IMR-90 (cell line): ENCODE measurements around the gene BET1. TPM values are rescaled to one million over a fixed set of nuclear protein-coding genes. Genes with fewer than 3 reads are reported as not detected.

Experiments
- ATAC-seq: fragments of 200-7000 bp; cut with Tn5 transposase; 2 replicates; pipeline ENCODE4 v1.9.1; 2020; ENCODE audit warnings: low read depth, mild to moderate bottlenecking, moderate library complexity
- BruUV-seq: library from RNA; stranded (reverse); fragments of 400-500 nt; replicated peaks from 2 replicates; lab custom pipeline; 2021; lab: Mats Ljungman, UMichigan
- CTCF ChIA-PET: fragments of 300-600 bp; formaldehyde crosslinking; extraction: SDS; loops from one replicate; lab custom pipeline; 2021; ENCODE audit warnings: antibody characterized with exemption; lab: Yijun Ruan, JAX
- POLR2A ChIA-PET: fragments of 300-600 bp; sonication (Branson Sonifier 250); formaldehyde crosslinking; loops from one replicate; lab custom pipeline; 2022; ENCODE audit warnings: antibody characterized with exemption; ENCODE audit not compliant: unreplicated experiment; lab: Charles Lee
- DNase-seq: peaks from one replicate; pipeline ENCODE4 v3.0.0; 2013
- H2AFZ ChIP-seq: replicated peaks from 2 replicates; pipeline ENCODE3; 2013; ENCODE audit warnings: low read length, mild to moderate bottlenecking; ENCODE audit not compliant: poor library complexity
- H2AK5ac ChIP-seq: 2 replicates; pipeline ENCODE4 v1.6.1; 2013; ENCODE audit warnings: low read depth, low read length, inconsistent platforms
- H2AK9ac ChIP-seq: replicated peaks from 2 replicates; pipeline ENCODE3; 2013; ENCODE audit warnings: mild to moderate bottlenecking, low read depth, low read length, moderate library complexity; ENCODE audit not compliant: poor library complexity
- H2BK120ac ChIP-seq: 2 replicates; pipeline ENCODE4 v1.6.1; 2013; ENCODE audit warnings: low read depth, low read length, inconsistent platforms
- H2BK15ac ChIP-seq: 3 replicates; pipeline ENCODE4 v1.6.1; 2013; ENCODE audit warnings: low read depth, low read length, inconsistent platforms
- H2BK20ac ChIP-seq: 2 replicates; pipeline ENCODE4 v1.6.1; 2013; ENCODE audit warnings: low read depth, mild to moderate bottlenecking, inconsistent platforms, low read length, moderate library complexity
- H2BK5ac ChIP-seq: 2 replicates; pipeline ENCODE4 v1.6.1; 2013; ENCODE audit warnings: mild to moderate bottlenecking, low read depth, low read length, inconsistent platforms; ENCODE audit not compliant: poor library complexity, severe bottlenecking
- H3K14ac ChIP-seq: replicated peaks from 2 replicates; pipeline ENCODE4 v1.6.1; 2013; ENCODE audit warnings: low read depth, low read length, inconsistent platforms
- H3K18ac ChIP-seq: 2 replicates; pipeline ENCODE4 v1.6.1; 2013; ENCODE audit warnings: low read depth, low read length, control low read depth
- H3K23ac ChIP-seq: 2 replicates; pipeline ENCODE4 v1.6.1; 2013; ENCODE audit warnings: low read depth, low read length, inconsistent platforms
- H3K27ac ChIP-seq: 2 replicates; pipeline ENCODE4 v1.5.1; 2013; ENCODE audit warnings: mild to moderate bottlenecking, control low read depth, low read length; ENCODE audit not compliant: insufficient read depth
- H3K27me3 ChIP-seq: 2 replicates; pipeline ENCODE4 v1.6.1; 2013; ENCODE audit warnings: low read length; ENCODE audit not compliant: control insufficient read depth, insufficient read depth
- H3K36me3 ChIP-seq: 2 replicates; pipeline ENCODE4 v1.6.1; 2013; ENCODE audit warnings: low read length, mixed read lengths; ENCODE audit not compliant: control insufficient read depth, insufficient read depth
- H3K4ac ChIP-seq: 2 replicates; pipeline ENCODE4 v1.6.1; 2013; ENCODE audit warnings: low read depth, low read length, inconsistent platforms
- H3K4me1 ChIP-seq: 2 replicates; pipeline ENCODE4 v1.6.1; 2013; ENCODE audit warnings: low read length, mixed read lengths; ENCODE audit not compliant: control insufficient read depth, insufficient read depth
- H3K4me2 ChIP-seq: 2 replicates; pipeline ENCODE4 v1.6.1; 2013; ENCODE audit warnings: low read depth, mild to moderate bottlenecking, control low read depth, low read length, moderate library complexity
- H3K4me3 ChIP-seq: 2 replicates; pipeline ENCODE4 v1.5.1; 2013; ENCODE audit warnings: low read depth, mild to moderate bottlenecking, control low read depth, low read length, moderate library complexity; ENCODE audit not compliant: insufficient read depth
- H3K56ac ChIP-seq: 2 replicates; pipeline ENCODE4 v1.6.1; 2013; ENCODE audit warnings: low read length, inconsistent platforms; ENCODE audit not compliant: insufficient read depth; ENCODE audit errors: extremely low read depth
- H3K79me1 ChIP-seq, 2 experiments: 2 replicates each; pipeline ENCODE4 v1.6.1; 2013; ENCODE audit warnings: low read length in 2 of 2, inconsistent platforms in 1 of 2, low read depth in 1 of 2
- H3K9ac ChIP-seq: 2 replicates; pipeline ENCODE4 v1.6.1; 2013; ENCODE audit warnings: low read depth, low read length, control low read depth
- H3K9me1 ChIP-seq: 2 replicates; pipeline ENCODE4 v1.6.1; 2013; ENCODE audit warnings: low read length, inconsistent platforms; ENCODE audit not compliant: insufficient read depth
- H3K9me3 ChIP-seq: 2 replicates; pipeline ENCODE4 v1.6.1; 2013; ENCODE audit warnings: low read length; ENCODE audit not compliant: control insufficient read depth, insufficient read depth
- H4K20me1 ChIP-seq: 2 replicates; pipeline ENCODE4 v1.6.1; 2013; ENCODE audit warnings: low read length, inconsistent platforms; ENCODE audit not compliant: insufficient read depth
- H4K5ac ChIP-seq: 2 replicates; pipeline ENCODE4 v1.6.1; 2013; ENCODE audit warnings: mild to moderate bottlenecking, low read depth, low read length, control low read depth
- H4K8ac ChIP-seq, 2 experiments: 2 replicates each; pipeline ENCODE4 v1.6.1; 2013; ENCODE audit warnings: low read depth in 2 of 2, low read length in 2 of 2, control low read depth in 1 of 2, inconsistent platforms in 1 of 2
- H4K91ac ChIP-seq: 2 replicates; pipeline ENCODE4 v1.6.1; 2013; ENCODE audit warnings: low read depth, low read length, inconsistent platforms; ENCODE audit not compliant: insufficient read depth
- BHLHE40 ChIP-seq: fragments of 150-350 bp; IDR thresholded peaks from 2 replicates; pipeline ENCODE4 v1.6.1; 2016; ENCODE audit warnings: mild to moderate bottlenecking, low read depth, low read length
- CEBPB ChIP-seq: IDR thresholded peaks from 2 replicates; pipeline ENCODE4 v1.6.1; 2012; ENCODE audit warnings: low read depth, low read length, improper control_type of control experiment
- CHD1 ChIP-seq: IDR thresholded peaks from 2 replicates; pipeline ENCODE4 v1.6.1; 2012; ENCODE audit warnings: low read depth, low read length, improper control_type of control experiment
- FOS ChIP-seq: fragments of 150-350 bp; IDR thresholded peaks from 2 replicates; pipeline ENCODE4 v1.6.1; 2016; ENCODE audit warnings: low read depth, low read length
- MAFK ChIP-seq: IDR thresholded peaks from 2 replicates; pipeline ENCODE4 v1.6.1; 2012; ENCODE audit warnings: low read depth, low read length, improper control_type of control experiment
- MAZ ChIP-seq: IDR thresholded peaks from 2 replicates; pipeline ENCODE4 v1.6.1; 2012; ENCODE audit warnings: low read depth, mild to moderate bottlenecking, low read length, improper control_type of control experiment, moderate library complexity, borderline replicate concordance
- MXI1 ChIP-seq: IDR thresholded peaks from 2 replicates; pipeline ENCODE4 v1.6.1; 2012; ENCODE audit warnings: low read depth, mild to moderate bottlenecking, low read length, moderate library complexity, borderline replicate concordance
- NFE2L2 ChIP-seq: fragments of 150-350 bp; IDR thresholded peaks from 2 replicates; pipeline ENCODE4 v1.6.1; 2016; ENCODE audit warnings: low read depth, mild to moderate bottlenecking, low read length
- POLR2A ChIP-seq: IDR thresholded peaks from 2 replicates; pipeline ENCODE4 v1.6.1; 2012; ENCODE audit warnings: mild to moderate bottlenecking, low read depth, low read length
- RAD21 ChIP-seq: IDR thresholded peaks from 2 replicates; pipeline ENCODE4 v1.6.1; 2012; ENCODE audit warnings: low read length, improper control_type of control experiment
- RCOR1 ChIP-seq: IDR thresholded peaks from 2 replicates; pipeline ENCODE4 v1.6.1; 2012; ENCODE audit warnings: mild to moderate bottlenecking, low read length, improper control_type of control experiment; ENCODE audit not compliant: insufficient replicate concordance
- RFX5 ChIP-seq: IDR thresholded peaks from 2 replicates; pipeline ENCODE4 v1.8.0; 2012; ENCODE audit warnings: low read depth, mild to moderate bottlenecking, low read length, moderate library complexity
- WGBS, 2 experiments: methylation state at CpG; one replicate each; pipeline versions ENCODE4 v1.1.5 to v1.1.7; 2013; ENCODE audit warnings: missing lambda C conversion rate in 2 of 2; ENCODE audit not compliant: insufficient read length in 1 of 2; ENCODE audit errors: extremely low coverage in 2 of 2; 5-methylcytosine and 5-hydroxymethylcytosine counted together
- dilution Hi-C: fragments of 300-500 bp; cut with HindIII; formaldehyde crosslinking; loops from one replicate; pipeline ENCODE4 v1.14.3; 2018; ENCODE audit warnings: low sequenced_read_pairs; ENCODE audit not compliant: unreplicated experiment
- in situ Hi-C: fragments of 300-500 bp; cut with MboI; formaldehyde crosslinking; loops from 3 replicates; pipeline ENCODE4 v1.14.3; 2019; ENCODE audit warnings: low sequenced_read_pairs, inconsistent platforms, mixed read lengths
- intact Hi-C: fragments of 100-400 bp; cut with micrococcal nuclease; formaldehyde crosslinking; loops from 2 replicates; pipeline ENCODE4 v1.10.0; 2022
- polyA plus RNA-seq, 3 experiments: library from polyadenylated mRNA; depleted of rRNA; stranded (reverse); fragments of >200 nt; gene quantifications; 2 replicates each; pipeline ENCODE4 v1.2.3, GENCODE V29; 2012; ENCODE audit warnings: low replicate concordance in 1 of 3
- total RNA-seq: library from RNA; depleted of rRNA; stranded (reverse); fragments of >200 nt; gene quantifications from 2 replicates; pipeline ENCODE4 v1.2.3, GENCODE V29; 2012
- TF ChIP-seq, protein P1 (sequence below): fragments of 150-350 bp; IDR thresholded peaks from 2 replicates; pipeline ENCODE4 v1.6.1; 2016; ENCODE audit warnings: low read depth, mild to moderate bottlenecking, low read length, moderate library complexity, borderline replicate concordance
- TF ChIP-seq, protein P2 (sequence below): fragments of 150-350 bp; IDR thresholded peaks from 2 replicates; pipeline ENCODE4 v1.6.1; 2017; ENCODE audit warnings: mild to moderate bottlenecking, antibody characterized with exemption, low read length, low read depth
- TF ChIP-seq, protein P3 (sequence below): conservative IDR thresholded peaks from 2 replicates; pipeline ENCODE4 v1.5.1; 2012; ENCODE audit warnings: mild to moderate bottlenecking, low read depth, low read length, improper control_type of control experiment

BET1 gene
- total and polyA plus RNA-seq, 2 of the 4 experiments (the other 2 are of a cell fraction) = 9.9 to 33.2 TPM

DNA sequence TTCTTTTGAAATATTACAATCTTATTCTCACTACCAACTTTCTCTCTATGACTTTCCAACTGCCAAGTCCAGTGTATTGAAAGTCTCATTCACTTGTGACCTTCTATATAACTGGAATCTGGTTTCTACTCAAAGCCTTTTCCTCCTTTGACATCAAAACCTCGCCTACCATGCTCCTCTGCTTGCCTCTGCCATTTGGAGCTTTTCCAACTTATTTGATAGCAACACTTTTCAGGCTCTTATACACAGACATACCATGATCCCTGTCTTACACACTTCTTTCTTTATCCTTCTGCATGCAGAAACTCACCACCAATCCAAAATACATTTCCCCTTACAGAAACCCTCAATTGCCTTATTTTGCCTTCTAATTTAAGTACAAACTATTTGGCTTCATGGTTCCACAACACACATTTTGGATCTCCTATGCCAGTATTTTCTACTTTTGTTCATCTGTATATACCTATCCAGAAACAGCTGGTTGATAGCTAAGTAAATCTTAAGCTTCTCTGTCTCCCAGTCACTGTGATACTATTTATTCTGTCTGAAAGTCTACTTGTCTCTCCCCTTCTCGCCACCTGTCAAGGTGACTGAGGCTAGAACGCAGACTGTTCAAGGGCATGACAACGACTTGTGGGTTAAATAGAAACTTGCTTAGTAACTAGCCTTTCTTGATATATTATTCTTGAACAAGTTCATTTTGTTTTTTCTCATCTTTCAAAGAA, 60.2 kb downstream of the BET1 start:
- DNase-seq (no peak), ATAC-seq (no peak)
- no peak overlapping the region for H3K27ac ChIP-seq
- ChIA-PET CTCF (interaction anchor here (0.6 to 1.1 kb wide), 2 partner anchors 8 to 96 kb away, joined by 3 read pairs; no protein-coding TSS in a partner anchor), POLR2A (no interaction called here)
- in situ Hi-C loops (no loop called here), dilution Hi-C loops (no loop called here), intact Hi-C loops (no loop called here)
- H3K36me3 ChIP-seq = no peaks in the 10 kb centered on the region
- H3K9me1 ChIP-seq = peaks cover 10% of the 10 kb centered on the region
- H3K4me2 ChIP-seq = no peak overlapping the region
- peak overlapping the region; percentile 94 for H2AK5ac ChIP-seq
- H2BK5ac ChIP-seq = peak overlapping the region; percentile 84
- no peak overlapping the region for H3K4me3 ChIP-seq
- peak overlapping the region; percentile 23; the same call in 1 of the 2 replicates for H3K56ac ChIP-seq
- H3K79me1 ChIP-seq = no peaks in the 10 kb centered on the region
- peak overlapping the region; percentile 89 for H3K14ac ChIP-seq
- H2AFZ ChIP-seq = no peak overlapping the region
- H2BK20ac ChIP-seq = peak overlapping the region; percentile 86
- H2AK9ac ChIP-seq = no peak overlapping the region
- peak overlapping the region; percentile 49 to 57; a peak in 3 of 4 replicates for H4K8ac ChIP-seq
- 75% methylated on average over 1 of the region's 4 CpGs; no CpG with 5 or more reads in 1 of the 2 experiments for WGBS, 2 experiments
- H3K27me3 ChIP-seq = no peaks in the 10 kb centered on the region
- H4K5ac ChIP-seq = peak overlapping the region; percentile 66; the same call in 1 of the 2 replicates
- BruUV-seq = no TSS peak
- peak overlapping the region; percentile 99 for H3K18ac ChIP-seq
- H3K9ac ChIP-seq = no peak overlapping the region
- H4K20me1 ChIP-seq = no peaks in the 10 kb centered on the region
- no peaks in the 10 kb centered on the region for H3K9me3 ChIP-seq
- peak overlapping the region; percentile 92 for H4K91ac ChIP-seq
- H3K4me1 ChIP-seq = peaks cover 25% of the 10 kb centered on the region
- peak overlapping the region; percentile 83 for H3K23ac ChIP-seq
- H2BK15ac ChIP-seq = peak overlapping the region; percentile 97
- peak overlapping the region; percentile 94 for H3K4ac ChIP-seq
- H2BK120ac ChIP-seq = peak overlapping the region; percentile 80
- TF ChIP-seq MAFK = no peak
- TF ChIP-seq CHD1 = no peak
- TF ChIP-seq CEBPB = no peak
- TF ChIP-seq NFE2L2 = no peak
- no peak for TF ChIP-seq RAD21
- TF ChIP-seq FOS = no peak
- TF ChIP-seq MAZ = no peak
- no peak for TF ChIP-seq POLR2A
- no peak for TF ChIP-seq BHLHE40
- TF ChIP-seq, protein P1, sequence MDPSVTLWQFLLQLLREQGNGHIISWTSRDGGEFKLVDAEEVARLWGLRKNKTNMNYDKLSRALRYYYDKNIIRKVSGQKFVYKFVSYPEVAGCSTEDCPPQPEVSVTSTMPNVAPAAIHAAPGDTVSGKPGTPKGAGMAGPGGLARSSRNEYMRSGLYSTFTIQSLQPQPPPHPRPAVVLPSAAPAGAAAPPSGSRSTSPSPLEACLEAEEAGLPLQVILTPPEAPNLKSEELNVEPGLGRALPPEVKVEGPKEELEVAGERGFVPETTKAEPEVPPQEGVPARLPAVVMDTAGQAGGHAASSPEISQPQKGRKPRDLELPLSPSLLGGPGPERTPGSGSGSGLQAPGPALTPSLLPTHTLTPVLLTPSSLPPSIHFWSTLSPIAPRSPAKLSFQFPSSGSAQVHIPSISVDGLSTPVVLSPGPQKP = no peak
- TF ChIP-seq, protein P2, sequence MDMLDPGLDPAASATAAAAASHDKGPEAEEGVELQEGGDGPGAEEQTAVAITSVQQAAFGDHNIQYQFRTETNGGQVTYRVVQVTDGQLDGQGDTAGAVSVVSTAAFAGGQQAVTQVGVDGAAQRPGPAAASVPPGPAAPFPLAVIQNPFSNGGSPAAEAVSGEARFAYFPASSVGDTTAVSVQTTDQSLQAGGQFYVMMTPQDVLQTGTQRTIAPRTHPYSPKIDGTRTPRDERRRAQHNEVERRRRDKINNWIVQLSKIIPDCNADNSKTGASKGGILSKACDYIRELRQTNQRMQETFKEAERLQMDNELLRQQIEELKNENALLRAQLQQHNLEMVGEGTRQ = no peak
- TF ChIP-seq RFX5 = no peak
- no peak for TF ChIP-seq RCOR1
- TF ChIP-seq MXI1 = no peak
- TF ChIP-seq, protein P3, sequence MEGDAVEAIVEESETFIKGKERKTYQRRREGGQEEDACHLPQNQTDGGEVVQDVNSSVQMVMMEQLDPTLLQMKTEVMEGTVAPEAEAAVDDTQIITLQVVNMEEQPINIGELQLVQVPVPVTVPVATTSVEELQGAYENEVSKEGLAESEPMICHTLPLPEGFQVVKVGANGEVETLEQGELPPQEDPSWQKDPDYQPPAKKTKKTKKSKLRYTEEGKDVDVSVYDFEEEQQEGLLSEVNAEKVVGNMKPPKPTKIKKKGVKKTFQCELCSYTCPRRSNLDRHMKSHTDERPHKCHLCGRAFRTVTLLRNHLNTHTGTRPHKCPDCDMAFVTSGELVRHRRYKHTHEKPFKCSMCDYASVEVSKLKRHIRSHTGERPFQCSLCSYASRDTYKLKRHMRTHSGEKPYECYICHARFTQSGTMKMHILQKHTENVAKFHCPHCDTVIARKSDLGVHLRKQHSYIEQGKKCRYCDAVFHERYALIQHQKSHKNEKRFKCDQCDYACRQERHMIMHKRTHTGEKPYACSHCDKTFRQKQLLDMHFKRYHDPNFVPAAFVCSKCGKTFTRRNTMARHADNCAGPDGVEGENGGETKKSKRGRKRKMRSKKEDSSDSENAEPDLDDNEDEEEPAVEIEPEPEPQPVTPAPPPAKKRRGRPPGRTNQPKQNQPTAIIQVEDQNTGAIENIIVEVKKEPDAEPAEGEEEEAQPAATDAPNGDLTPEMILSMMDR = no peak
